Measurements from ENCODE around the gene NECTIN2. TPM values are rescaled to one million over a fixed set of nuclear protein-coding genes. Genes with fewer than 3 reads are reported as not detected.

The NECTIN2 gene
- total RNA-seq: 89.5 and 108 TPM in 2 replicates

GRCh38 chr19:44845612-44846454 is at the start of gene NECTIN2:
NECTIN2 (plus strand) TSS chr19:44846297; CDS start chr19:44846526, 229 bp downstream.

GRCh38 chr19:44808463-44809371 is 37.4 kb upstream of the NECTIN2 start, which contains the start of gene BCAM:
BCAM (plus strand) TSS chr19:44809103; CDS start chr19:44809125, 22 bp downstream.

GRCh38 chr19:44891016-44891882 is 45.2 kb downstream of the NECTIN2 start, which contains the start of gene TOMM40:
TOMM40 (plus strand) TSS chr19:44891254; CDS start chr19:44891416, 162 bp downstream.

GRCh38 chr19:44905437-44906160 is 59.5 kb downstream of the NECTIN2 start, which contains the start of gene APOE:
APOE (plus strand) TSS chr19:44905796; CDS start chr19:44906625, 829 bp downstream.

GRCh38 chr19:44914433-44915206 is 68.5 kb downstream of the NECTIN2 start, which contains the start of gene APOC1:
APOC1 (plus strand) TSS chr19:44914608; CDS start chr19:44914892, 284 bp downstream.

Other genes starting within 250 kb of the NECTIN2 start
- gene IGSF23, start 232.7 kb upstream of the NECTIN2 start, total RNA-seq: not detected in 2 replicates
- gene PVR, start 202.4 kb upstream of the NECTIN2 start, total RNA-seq: 149 and 155 TPM in 2 replicates
- 3.2 and 3.9 TPM in 2 replicates for gene CEACAM19, start 174.8 kb upstream of the NECTIN2 start, total RNA-seq
- not detected in 2 replicates for gene CEACAM16, start 147.1 kb upstream of the NECTIN2 start, total RNA-seq
- 5.5 and 7.7 TPM in 2 replicates for gene BCL3, start 97.6 kb upstream of the NECTIN2 start, total RNA-seq
- gene CBLC, start 68.4 kb upstream of the NECTIN2 start, total RNA-seq: not detected in 2 replicates
- gene BCAM, start 37.2 kb upstream of the NECTIN2 start, total RNA-seq: 14.5 and 27.0 TPM in 2 replicates
- 57.4 and 71.2 TPM in 2 replicates for gene TOMM40, start 45.0 kb downstream of the NECTIN2 start, total RNA-seq
- 0.40 and 0.65 TPM in 2 replicates for gene APOE, start 59.5 kb downstream of the NECTIN2 start, total RNA-seq
- 0.66 and 1.2 TPM in 2 replicates for gene APOC1, start 68.3 kb downstream of the NECTIN2 start, total RNA-seq
- gene APOC4, start 95.9 kb downstream of the NECTIN2 start, total RNA-seq: not detected in 2 replicates
- gene APOC2, start 99.8 kb downstream of the NECTIN2 start, total RNA-seq: not detected in 2 replicates
- 43.8 and 54.0 TPM in 2 replicates for gene CLPTM1, start 109.1 kb downstream of the NECTIN2 start, total RNA-seq
- 4.8 and 6.7 TPM in 2 replicates for gene RELB, start 155.2 kb downstream of the NECTIN2 start, total RNA-seq
- gene CLASRP, start 192.7 kb downstream of the NECTIN2 start, total RNA-seq: 22.2 and 25.1 TPM in 2 replicates
- gene ZNF296, start 230.2 kb downstream of the NECTIN2 start, total RNA-seq: 0.40 and 0.65 TPM in 2 replicates
- gene GEMIN7, start 233.0 kb downstream of the NECTIN2 start, total RNA-seq: 22.5 and 27.1 TPM in 2 replicates
- gene PPP1R37, start 246.9 kb downstream of the NECTIN2 start, total RNA-seq: 27.6 and 31.0 TPM in 2 replicates

Measured in thoracic aorta endothelial cell (primary cell).